ENCODE results near the gene MAGEB17.

GRCh38 chrX:16145656-16146055 is 21.6 kb upstream of the MAGEB17 start:
- TF ChIP-seq CTCF (IDR thresholded peaks at IDR 0.05), result no peak
- TF ChIP-seq POLR2A (IDR thresholded peaks at IDR 0.05), result no peak

Measured in vagina (tissue), 2 donors.